Measurements from ENCODE around the gene TLE6.

Gene TLE6

DNA sequence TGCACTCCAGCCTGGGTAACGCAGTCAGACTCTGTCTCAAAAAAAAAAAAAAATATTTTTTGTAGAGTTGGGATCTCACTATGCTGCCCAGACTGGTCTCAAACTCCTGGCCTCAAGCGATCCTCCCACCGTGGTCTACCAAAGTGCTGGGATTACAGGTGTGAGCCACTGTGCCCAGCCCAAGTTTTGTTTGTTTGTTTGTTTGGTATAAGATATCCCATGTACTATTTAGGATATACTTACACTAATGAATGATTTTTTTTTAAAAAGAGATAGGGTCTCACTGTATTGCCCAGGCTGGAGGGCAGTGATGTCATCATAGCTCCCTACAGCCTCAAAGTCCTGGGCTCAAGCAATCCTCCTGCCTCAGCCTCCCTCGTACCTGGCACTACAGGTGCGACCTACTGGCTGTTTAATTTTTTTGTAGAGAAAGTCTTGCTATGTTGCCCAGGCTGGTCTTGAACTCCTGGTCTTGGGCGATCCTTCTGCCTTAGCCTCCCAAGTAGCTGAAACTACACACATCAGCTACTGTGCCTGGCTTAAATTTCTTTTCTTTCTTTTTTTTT is 24.0 kb downstream of the TLE6 start:
- no peaks in the 10 kb centered on the region for H3K79me1 ChIP-seq (ENCODE audit: low read depth, low read length)
- H3K36me3 ChIP-seq (replicated peaks in 1 of 2; ENCODE audit: control insufficient read depth in 2 of 2, insufficient read depth in 2 of 2, low read length in 2 of 2) = no peaks in the 10 kb centered on the region
- no CpG with 5 or more reads among the region's 6 CpGs for WGBS, 2 donors (ENCODE audit: extremely low coverage in 2 of 2, insufficient read length in 2 of 2, insufficient replicate concordance in 1 of 2)
- H3K23ac ChIP-seq (ENCODE audit: low read depth, low read length, poor library complexity) = no peak overlapping the region
- no peaks in the 10 kb centered on the region for H3K9me3 ChIP-seq (replicated peaks in 1 of 2; ENCODE audit: control insufficient read depth in 2 of 2, insufficient read depth in 1 of 2, low read depth in 1 of 2, low read length in 2 of 2)
- peaks cover 0 to 29% (median 0%) of the 10 kb centered on the region in 3 experiments for H3K27me3 ChIP-seq (ENCODE audit: control insufficient read depth in 3 of 3, insufficient read depth in 3 of 3, low read depth in 1 of 3, low read length in 3 of 3)
- no peak overlapping the region for H2BK12ac ChIP-seq (ENCODE audit: low read length)
- no peak overlapping the region for H2BK120ac ChIP-seq (ENCODE audit: low read depth, low read length)
- no peak overlapping the region for H3K14ac ChIP-seq (ENCODE audit: low read length)
- no peak overlapping the region for H4K91ac ChIP-seq (ENCODE audit: low read depth, low read length, poor library complexity)
- H3K4me3 ChIP-seq (ENCODE audit: low read length in 2 of 2) = no peak overlapping the region
- no peak overlapping the region for H2AK5ac ChIP-seq (ENCODE audit: low read depth, low read length)
- no peak overlapping the region for H2BK15ac ChIP-seq (ENCODE audit: low read length)
- no peak overlapping the region for H3K4me2 ChIP-seq (ENCODE audit: insufficient read depth, low read length, poor library complexity, severe bottlenecking)
- DNase-seq (ENCODE audit: low spot score) = no peak
- H2BK5ac ChIP-seq (ENCODE audit: low read length) = no peak overlapping the region
- H3K4ac ChIP-seq (ENCODE audit: low read length) = no peak overlapping the region
- H2AFZ ChIP-seq (ENCODE audit: low read length) = no peak overlapping the region
- peak overlapping the region; percentile 17 for H3K18ac ChIP-seq (ENCODE audit: low read length)
- no peak overlapping the region for H4K8ac ChIP-seq (ENCODE audit: low read depth, low read length)
- H3K27ac ChIP-seq (replicated peaks; ENCODE audit: low read length) = no peak overlapping the region
- H3K4me1 ChIP-seq (ENCODE audit: control insufficient read depth in 2 of 2, insufficient read depth in 1 of 2, low read depth in 1 of 2, low read length in 2 of 2) = peaks cover 2 to 3% of the 10 kb centered on the region in 2 donors
- H3K9ac ChIP-seq (ENCODE audit: low read depth, low read length, poor library complexity) = no peak overlapping the region

DNA sequence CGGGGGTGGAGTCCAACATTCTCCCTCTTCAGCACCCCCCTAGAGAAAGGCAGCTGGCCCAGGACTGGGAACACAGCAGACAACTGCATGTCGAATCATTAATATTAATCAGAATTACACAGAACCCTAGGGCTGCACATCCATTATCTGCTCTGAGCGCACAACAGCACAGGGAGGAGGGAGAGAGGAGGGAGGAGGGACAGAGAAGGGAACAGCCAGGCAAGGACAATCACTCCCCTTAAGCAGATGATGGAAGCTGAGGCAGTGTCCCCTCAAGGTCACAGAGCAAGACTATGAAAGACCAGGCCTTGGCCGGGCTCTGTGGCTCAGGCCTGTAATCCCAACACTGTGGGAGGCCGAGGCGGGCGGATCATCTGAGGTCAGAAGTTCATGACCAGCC is 25.7 kb downstream of the TLE6 start:
- H3K4me2 ChIP-seq (ENCODE audit: insufficient read depth, low read length, poor library complexity, severe bottlenecking) = no peak overlapping the region
- H2BK5ac ChIP-seq (ENCODE audit: low read length) = peak overlapping the region; percentile 24
- H2BK120ac ChIP-seq (ENCODE audit: low read depth, low read length) = no peak overlapping the region
- H4K8ac ChIP-seq (ENCODE audit: low read depth, low read length) = no peak overlapping the region
- H2AK5ac ChIP-seq (ENCODE audit: low read depth, low read length) = no peak overlapping the region
- no peak overlapping the region for H2BK12ac ChIP-seq (ENCODE audit: low read length)
- no peak overlapping the region for H3K27ac ChIP-seq (replicated peaks; ENCODE audit: low read length)
- H3K4me3 ChIP-seq (ENCODE audit: low read length in 2 of 2) = no peak overlapping the region
- H3K9ac ChIP-seq (ENCODE audit: low read depth, low read length, poor library complexity) = no peak overlapping the region
- no peak overlapping the region for H3K23ac ChIP-seq (ENCODE audit: low read depth, low read length, poor library complexity)
- H3K18ac ChIP-seq (ENCODE audit: low read length) = no peak overlapping the region
- no peak overlapping the region for H2BK15ac ChIP-seq (ENCODE audit: low read length)
- H3K79me1 ChIP-seq (ENCODE audit: low read depth, low read length) = no peaks in the 10 kb centered on the region
- no peak overlapping the region for H2AFZ ChIP-seq (ENCODE audit: low read length)
- peaks cover 2 to 3% of the 10 kb centered on the region in 2 donors for H3K4me1 ChIP-seq (ENCODE audit: control insufficient read depth in 2 of 2, insufficient read depth in 1 of 2, low read depth in 1 of 2, low read length in 2 of 2)
- no CpG with 5 or more reads among the region's 7 CpGs for WGBS, 2 donors (ENCODE audit: extremely low coverage in 2 of 2, insufficient read length in 2 of 2, insufficient replicate concordance in 1 of 2)
- H4K91ac ChIP-seq (ENCODE audit: low read depth, low read length, poor library complexity) = no peak overlapping the region
- no peak for DNase-seq (ENCODE audit: low spot score)
- H3K4ac ChIP-seq (ENCODE audit: low read length) = no peak overlapping the region
- no peaks in the 10 kb centered on the region for H3K36me3 ChIP-seq (replicated peaks in 1 of 2; ENCODE audit: control insufficient read depth in 2 of 2, insufficient read depth in 2 of 2, low read length in 2 of 2)
- H3K27me3 ChIP-seq (ENCODE audit: control insufficient read depth in 3 of 3, insufficient read depth in 3 of 3, low read depth in 1 of 3, low read length in 3 of 3) = peaks cover 0 to 20% (median 0%) of the 10 kb centered on the region in 3 experiments
- H3K14ac ChIP-seq (ENCODE audit: low read length) = no peak overlapping the region
- H3K9me3 ChIP-seq (replicated peaks in 1 of 2; ENCODE audit: control insufficient read depth in 2 of 2, insufficient read depth in 1 of 2, low read depth in 1 of 2, low read length in 2 of 2) = no peaks in the 10 kb centered on the region

DNA sequence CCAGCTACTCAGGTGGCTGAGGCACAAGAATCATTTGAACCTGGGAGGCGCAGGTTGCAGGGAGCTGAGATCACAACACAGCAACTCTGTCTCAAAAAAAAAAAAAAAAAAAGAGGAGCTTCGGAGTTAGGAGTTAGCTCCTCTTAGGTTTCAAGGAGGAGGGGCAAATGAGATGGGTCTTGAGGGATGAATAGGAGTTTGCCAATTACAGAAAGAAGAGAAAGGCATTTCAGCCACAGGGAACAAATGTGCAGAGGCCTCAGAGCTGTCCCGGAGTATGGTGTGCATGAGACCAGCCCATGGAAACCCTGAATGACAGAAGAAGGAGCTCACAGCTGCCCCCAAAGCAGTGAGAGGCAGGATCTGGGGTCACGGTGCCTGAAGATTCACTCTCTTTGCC is 27.2 kb downstream of the TLE6 start:
- H3K18ac ChIP-seq (ENCODE audit: low read length) = no peak overlapping the region
- H2BK15ac ChIP-seq (ENCODE audit: low read length) = no peak overlapping the region
- no peak overlapping the region for H2BK5ac ChIP-seq (ENCODE audit: low read length)
- H3K79me1 ChIP-seq (ENCODE audit: low read depth, low read length) = no peaks in the 10 kb centered on the region
- no peak overlapping the region for H2AK5ac ChIP-seq (ENCODE audit: low read depth, low read length)
- H2BK12ac ChIP-seq (ENCODE audit: low read length) = no peak overlapping the region
- H4K8ac ChIP-seq (ENCODE audit: low read depth, low read length) = no peak overlapping the region
- H3K36me3 ChIP-seq (replicated peaks in 1 of 2; ENCODE audit: control insufficient read depth in 2 of 2, insufficient read depth in 2 of 2, low read length in 2 of 2) = no peaks in the 10 kb centered on the region
- H3K27ac ChIP-seq (replicated peaks; ENCODE audit: low read length) = no peak overlapping the region
- H3K9me3 ChIP-seq (replicated peaks in 1 of 2; ENCODE audit: control insufficient read depth in 2 of 2, insufficient read depth in 1 of 2, low read depth in 1 of 2, low read length in 2 of 2) = no peaks in the 10 kb centered on the region
- H3K23ac ChIP-seq (ENCODE audit: low read depth, low read length, poor library complexity) = no peak overlapping the region
- no peak for DNase-seq (ENCODE audit: low spot score)
- H3K14ac ChIP-seq (ENCODE audit: low read length) = no peak overlapping the region
- WGBS, 2 donors (ENCODE audit: extremely low coverage in 2 of 2, insufficient read length in 2 of 2, insufficient replicate concordance in 1 of 2) = no CpG with 5 or more reads among the region's 4 CpGs
- no peak overlapping the region for H4K91ac ChIP-seq (ENCODE audit: low read depth, low read length, poor library complexity)
- H3K4ac ChIP-seq (ENCODE audit: low read length) = no peak overlapping the region
- H3K9ac ChIP-seq (ENCODE audit: low read depth, low read length, poor library complexity) = no peak overlapping the region
- H3K4me2 ChIP-seq (ENCODE audit: insufficient read depth, low read length, poor library complexity, severe bottlenecking) = no peak overlapping the region
- H2BK120ac ChIP-seq (ENCODE audit: low read depth, low read length) = no peak overlapping the region
- no peak overlapping the region for H2AFZ ChIP-seq (ENCODE audit: low read length)
- H3K4me1 ChIP-seq (ENCODE audit: control insufficient read depth in 2 of 2, insufficient read depth in 1 of 2, low read depth in 1 of 2, low read length in 2 of 2) = peaks cover 2 to 3% of the 10 kb centered on the region in 2 donors
- H3K27me3 ChIP-seq (ENCODE audit: control insufficient read depth in 3 of 3, insufficient read depth in 3 of 3, low read depth in 1 of 3, low read length in 3 of 3) = peaks cover 0 to 26% (median 2%) of the 10 kb centered on the region in 3 experiments
- H3K4me3 ChIP-seq (ENCODE audit: low read length in 2 of 2) = no peak overlapping the region

DNA sequence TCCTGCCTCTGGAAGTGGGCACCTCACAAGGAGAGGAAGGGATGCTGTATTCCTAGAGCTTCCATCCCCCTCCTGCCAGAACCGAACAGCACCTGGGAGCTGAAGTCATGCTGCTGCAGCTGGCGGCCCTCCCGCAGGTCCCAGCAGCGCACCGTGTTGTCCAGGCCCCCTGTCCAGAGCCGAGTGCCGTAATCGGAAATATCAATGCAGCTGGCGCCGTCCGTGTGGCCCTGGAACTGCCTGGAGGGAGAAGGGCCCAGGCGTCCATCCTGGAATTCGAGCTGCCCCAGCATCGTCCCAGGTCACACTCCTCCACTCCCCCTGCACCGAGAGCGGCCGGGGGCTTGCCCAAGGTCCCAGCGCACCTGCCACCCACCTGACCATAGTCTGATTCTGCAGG is 28.0 kb downstream of the TLE6 start:
- H3K4me3 ChIP-seq (ENCODE audit: low read length in 2 of 2) = no peak overlapping the region
- H3K9ac ChIP-seq (ENCODE audit: low read depth, low read length, poor library complexity) = no peak overlapping the region
- no peak overlapping the region for H4K8ac ChIP-seq (ENCODE audit: low read depth, low read length)
- peaks cover 0 to 27% (median 2%) of the 10 kb centered on the region in 3 experiments for H3K27me3 ChIP-seq (ENCODE audit: control insufficient read depth in 3 of 3, insufficient read depth in 3 of 3, low read depth in 1 of 3, low read length in 3 of 3)
- no peak overlapping the region for H2AFZ ChIP-seq (ENCODE audit: low read length)
- H3K23ac ChIP-seq (ENCODE audit: low read depth, low read length, poor library complexity) = peak overlapping the region; percentile 68
- H3K79me1 ChIP-seq (ENCODE audit: low read depth, low read length) = no peaks in the 10 kb centered on the region
- H2BK120ac ChIP-seq (ENCODE audit: low read depth, low read length) = no peak overlapping the region
- no peak overlapping the region for H3K4me2 ChIP-seq (ENCODE audit: insufficient read depth, low read length, poor library complexity, severe bottlenecking)
- no CpG with 5 or more reads among the region's 18 CpGs for WGBS, 2 donors (ENCODE audit: extremely low coverage in 2 of 2, insufficient read length in 2 of 2, insufficient replicate concordance in 1 of 2)
- H2BK5ac ChIP-seq (ENCODE audit: low read length) = peak overlapping the region; percentile 75
- peak overlapping the region; percentile 63 for H3K14ac ChIP-seq (ENCODE audit: low read length)
- peak overlapping the region; percentile 73 for H2BK12ac ChIP-seq (ENCODE audit: low read length)
- H3K36me3 ChIP-seq (replicated peaks in 1 of 2; ENCODE audit: control insufficient read depth in 2 of 2, insufficient read depth in 2 of 2, low read length in 2 of 2) = no peaks in the 10 kb centered on the region
- H3K4me1 ChIP-seq (ENCODE audit: control insufficient read depth in 2 of 2, insufficient read depth in 1 of 2, low read depth in 1 of 2, low read length in 2 of 2) = peaks cover 2 to 3% of the 10 kb centered on the region in 2 donors
- DNase-seq (ENCODE audit: low spot score) = no peak
- H3K27ac ChIP-seq (replicated peaks; ENCODE audit: low read length) = no peak overlapping the region
- no peak overlapping the region for H3K4ac ChIP-seq (ENCODE audit: low read length)
- no peaks in the 10 kb centered on the region for H3K9me3 ChIP-seq (replicated peaks in 1 of 2; ENCODE audit: control insufficient read depth in 2 of 2, insufficient read depth in 1 of 2, low read depth in 1 of 2, low read length in 2 of 2)
- peak overlapping the region; percentile 89 for H2BK15ac ChIP-seq (ENCODE audit: low read length)
- H4K91ac ChIP-seq (ENCODE audit: low read depth, low read length, poor library complexity) = no peak overlapping the region
- peak overlapping the region; percentile 76 for H3K18ac ChIP-seq (ENCODE audit: low read length)
- peak overlapping the region; percentile 95 for H2AK5ac ChIP-seq (ENCODE audit: low read depth, low read length)

Data from neuronal stem cell (in vitro differentiated cells).